Endothelial cell of umbilical vein (primary cell): ENCODE data around the gene KRTAP21-1. TPM values are rescaled to one million over a fixed set of nuclear protein-coding genes. Genes with fewer than 3 reads are reported as not detected.

Experiments used
- BruUV-seq: library from RNA; stranded (reverse); fragments of 400-500 nt; replicated peaks from 2 replicates; lab custom pipeline; 2021; lab: Mats Ljungman, UMichigan
- CTCF ChIA-PET: fragments of 300-600, 350-600 bp; sonication (Branson Sonifier 250); formaldehyde crosslinking; loops from one replicate; lab custom pipeline; 2021; ENCODE audit warnings: antibody characterized with exemption, inconsistent platforms; lab: Charles Lee
- POLR2A ChIA-PET: fragments of 300-600, 350-600 bp; sonication (Branson Sonifier 250); formaldehyde crosslinking; loops from one replicate; lab custom pipeline; 2021; ENCODE audit warnings: antibody characterized with exemption, inconsistent platforms; lab: Charles Lee
- DNase-seq: peaks from one replicate; pipeline ENCODE4 v3.0.0-alpha.2; 2011; ENCODE audit warnings: low read depth, low spot score
- FAIRE-seq: peaks from 2 replicates; lab custom pipeline; 2011; peaks lifted over from hg19 to GRCh38; lab: Jason Lieb, UNC
- H2AFZ ChIP-seq: 2 replicates; pipeline ENCODE4 v1.6.0; 2012; ENCODE audit warnings: low read depth, low read length, control low read depth, inconsistent platforms
- H3K27ac ChIP-seq: 2 replicates; pipeline ENCODE4 v1.5.1; 2011; ENCODE audit warnings: low read depth, mild to moderate bottlenecking, control low read depth, low read length, moderate library complexity; ENCODE audit not compliant: insufficient read depth
- H3K27me3 ChIP-seq, 2 experiments: 2 replicates each; pipeline versions ENCODE4 v1.6.0 to v1.6.1; 2011; ENCODE audit warnings: low read length in 2 of 2, mixed read lengths in 1 of 2; ENCODE audit not compliant: control insufficient read depth in 2 of 2, insufficient read depth in 2 of 2
- H3K36me3 ChIP-seq, 2 experiments: 2 replicates in 1 of 2; 3 replicates in 1 of 2; pipeline ENCODE4 v1.5.1; 2011; ENCODE audit warnings: low read length in 2 of 2, mild to moderate bottlenecking in 1 of 2, moderate library complexity in 1 of 2; ENCODE audit not compliant: control insufficient read depth in 2 of 2, insufficient read depth in 2 of 2; ENCODE audit errors: extremely low read depth in 1 of 2
- H3K4me1 ChIP-seq: 3 replicates; pipeline ENCODE4 v1.5.1; 2011; ENCODE audit warnings: mild to moderate bottlenecking, low read length; ENCODE audit not compliant: control insufficient read depth, insufficient read depth; ENCODE audit errors: extremely low read depth
- H3K4me2 ChIP-seq: 2 replicates; pipeline ENCODE4 v1.6.1; 2011; ENCODE audit warnings: low read length, control low read depth, mixed read lengths; ENCODE audit not compliant: insufficient read depth
- H3K4me3 ChIP-seq, 3 experiments: fragments of 200-600 bp in 1 of 3; sonication (generic), shearing (Covaris generic) in 1 of 3; replicated peaks in 1 of 3; 2 replicates each; pipeline ENCODE4 v1.5.1; 2011 to 2016; ENCODE audit warnings: control low read depth in 3 of 3, low read length in 3 of 3, mild to moderate bottlenecking in 2 of 3, inconsistent platforms in 1 of 3, low read depth in 1 of 3, moderate library complexity in 1 of 3; ENCODE audit not compliant: insufficient read depth in 1 of 3
- H3K79me2 ChIP-seq: 2 replicates; pipeline ENCODE4 v1.6.0; 2012; ENCODE audit warnings: low read length, inconsistent platforms; ENCODE audit not compliant: control insufficient read depth, insufficient read depth
- H3K9ac ChIP-seq: replicated peaks from 2 replicates; pipeline ENCODE3; 2011; ENCODE audit warnings: low read length, control low read depth; ENCODE audit not compliant: insufficient read depth; ENCODE audit errors: extremely low read depth
- H3K9me1 ChIP-seq: replicated peaks from 3 replicates; pipeline ENCODE4 v1.6.0; 2011; ENCODE audit warnings: mild to moderate bottlenecking, low read length; ENCODE audit not compliant: control insufficient read depth, insufficient read depth; ENCODE audit errors: extremely low read depth
- H3K9me3 ChIP-seq: replicated peaks from 2 replicates; pipeline ENCODE4 v1.5.1; 2012; ENCODE audit warnings: low read length, inconsistent platforms; ENCODE audit not compliant: control insufficient read depth, insufficient read depth
- H4K20me1 ChIP-seq: replicated peaks from 2 replicates; pipeline ENCODE3; 2011; ENCODE audit warnings: mild to moderate bottlenecking, low read length; ENCODE audit not compliant: control insufficient read depth, insufficient read depth; ENCODE audit errors: extremely low read depth
- EZH2 ChIP-seq: IDR thresholded peaks from 2 replicates; pipeline ENCODE4 v1.6.1; 2012; ENCODE audit warnings: borderline replicate concordance, low read depth, mild to moderate bottlenecking, moderate library complexity, low read length, inconsistent platforms; ENCODE audit not compliant: severe bottlenecking
- FOS ChIP-seq: IDR thresholded peaks from 2 replicates; pipeline ENCODE4 v1.6.1; 2011; ENCODE audit warnings: mild to moderate bottlenecking, low read length, moderate library complexity, borderline replicate concordance; ENCODE audit not compliant: insufficient read depth
- GATA2 ChIP-seq: IDR thresholded peaks from 2 replicates; pipeline ENCODE4 v1.7.0; 2011; ENCODE audit warnings: low read depth, mild to moderate bottlenecking, moderate library complexity, mixed read lengths, low read length; ENCODE audit not compliant: insufficient read length, insufficient read depth
- JUN ChIP-seq: IDR thresholded peaks from 2 replicates; pipeline ENCODE4 v1.6.1; 2011; ENCODE audit warnings: borderline replicate concordance, low read depth; ENCODE audit not compliant: insufficient read length, insufficient read depth
- MAX ChIP-seq: IDR thresholded peaks from 2 replicates; pipeline ENCODE4 v1.6.1; 2011; ENCODE audit not compliant: insufficient read depth, insufficient read length
- POLR2A ChIP-seq: IDR thresholded peaks from 2 replicates; pipeline ENCODE4 v1.6.1; 2012; ENCODE audit warnings: low read depth, mild to moderate bottlenecking, control low read depth, low read length
- POLR2AphosphoS5 ChIP-seq: IDR thresholded peaks from 2 replicates; pipeline ENCODE4 v1.6.1; 2012; ENCODE audit warnings: low read depth, mild to moderate bottlenecking, control low read depth, low read length, moderate library complexity; ENCODE audit not compliant: insufficient read depth
- dilution Hi-C: fragments of 300-500 bp; cut with MboI; formaldehyde crosslinking; loops from one replicate; pipeline ENCODE4 v1.15.0; 2019; ENCODE audit warnings: low sequenced_read_pairs; ENCODE audit not compliant: extremely low pct_ligation_motif_present
- intact Hi-C: fragments of 100-400 bp; cut with micrococcal nuclease; formaldehyde crosslinking; loops from one replicate; pipeline ENCODE4 v1.10.0; 2022
- polyA plus RNA-seq, 4 experiments: library from polyadenylated mRNA; depleted of rRNA in 3 of 4; stranded (reverse) in 3 of 4; unstranded in 1 of 4; fragments of >200 nt; gene quantifications; 2 replicates each; pipeline versions ENCODE4 v1.2.1 to v1.2.3, GENCODE V29; 2011 to 2012; ENCODE audit warnings: missing spikeins in 1 of 4
- total RNA-seq: library from RNA; stranded (reverse); gene quantifications from 2 replicates; pipeline ENCODE4 v1.2.3, GENCODE V29; 2021
- TF ChIP-seq, protein P1 (sequence below), 2 donors: IDR thresholded peaks; 1 replicate in 1 of 2; 2 replicates in 1 of 2; pipeline ENCODE4 v1.5.1; 2011; ENCODE audit warnings: low read length in 2 of 2, mild to moderate bottlenecking in 2 of 2, moderate library complexity in 2 of 2, control low read depth in 1 of 2, inconsistent platforms in 1 of 2, low read depth in 1 of 2; ENCODE audit not compliant: insufficient read depth in 1 of 2; ENCODE audit errors: extremely low read depth in 1 of 2

The KRTAP21-1 gene
- total and polyA plus RNA-seq, 2 donors (not counting 3 experiments of a cell fraction or from before 2014, with no cell fraction given), result not detected

- no peak for TF ChIP-seq EZH2
- TF ChIP-seq POLR2A, result no peak
- TF ChIP-seq MAX, result no peak
- TF ChIP-seq GATA2, result no peak
- no peak for TF ChIP-seq POLR2AphosphoS5
- no peak for TF ChIP-seq FOS
- no peak for TF ChIP-seq JUN
- TF ChIP-seq, protein P1, sequence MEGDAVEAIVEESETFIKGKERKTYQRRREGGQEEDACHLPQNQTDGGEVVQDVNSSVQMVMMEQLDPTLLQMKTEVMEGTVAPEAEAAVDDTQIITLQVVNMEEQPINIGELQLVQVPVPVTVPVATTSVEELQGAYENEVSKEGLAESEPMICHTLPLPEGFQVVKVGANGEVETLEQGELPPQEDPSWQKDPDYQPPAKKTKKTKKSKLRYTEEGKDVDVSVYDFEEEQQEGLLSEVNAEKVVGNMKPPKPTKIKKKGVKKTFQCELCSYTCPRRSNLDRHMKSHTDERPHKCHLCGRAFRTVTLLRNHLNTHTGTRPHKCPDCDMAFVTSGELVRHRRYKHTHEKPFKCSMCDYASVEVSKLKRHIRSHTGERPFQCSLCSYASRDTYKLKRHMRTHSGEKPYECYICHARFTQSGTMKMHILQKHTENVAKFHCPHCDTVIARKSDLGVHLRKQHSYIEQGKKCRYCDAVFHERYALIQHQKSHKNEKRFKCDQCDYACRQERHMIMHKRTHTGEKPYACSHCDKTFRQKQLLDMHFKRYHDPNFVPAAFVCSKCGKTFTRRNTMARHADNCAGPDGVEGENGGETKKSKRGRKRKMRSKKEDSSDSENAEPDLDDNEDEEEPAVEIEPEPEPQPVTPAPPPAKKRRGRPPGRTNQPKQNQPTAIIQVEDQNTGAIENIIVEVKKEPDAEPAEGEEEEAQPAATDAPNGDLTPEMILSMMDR (IDR thresholded peaks at IDR 0.05; ENCODE audit: extremely low read depth in 1 of 2, insufficient read depth in 1 of 2, low read depth in 1 of 2, low read length in 2 of 2), result no peak
- no peaks in the 10 kb centered on the region for H3K4me1 ChIP-seq
- ChIA-PET CTCF (no interaction called here), POLR2A (no interaction called here)
- H3K36me3 ChIP-seq, result no peaks in the 10 kb centered on the region
- no peaks in the 10 kb centered on the region for H4K20me1 ChIP-seq
- FAIRE-seq (no peak), DNase-seq (no peak)
- intact Hi-C loops, result no loop called here
- BruUV-seq, result no TSS peak
- no peak overlapping the region for H3K27ac ChIP-seq
- no peak overlapping the region for H3K4me3 ChIP-seq
- dilution Hi-C loops, result no loop called here
- no peaks in the 10 kb centered on the region for H3K27me3 ChIP-seq
- H3K79me2 ChIP-seq, result no peaks in the 10 kb centered on the region
- no peaks in the 10 kb centered on the region for H3K9me1 ChIP-seq
- H3K9ac ChIP-seq, result no peak overlapping the region
- peaks cover 4% of the 10 kb centered on the region for H3K9me3 ChIP-seq
- H2AFZ ChIP-seq, result no peak overlapping the region
- no peak overlapping the region for H3K4me2 ChIP-seq
These were observed 24.0 kb upstream of the KRTAP21-1 start for GRCh38 chr21:30779249-30779648.
